T-helper 1 cell (primary cell): Measurements from ENCODE around the gene C2orf72.
A peak's percentile ranks its signal among the peaks of the same experiment; 100 is the strongest.
"Not testable (repeated sequence)": the region's sequence is repeated elsewhere in the genome, so short reads cannot be mapped to it uniquely, and the experiment has no call there.

Experiments
- DNase-seq, 5 donors: peaks; one replicate each; pipeline ENCODE4 v3.0.0-alpha.2; 2012 to 2020

C2orf72 gene

GRCh38 chr2:231047274-231047922 lies 10.1 kb downstream of the C2orf72 start:
- no peak for DNase-seq

DNA sequence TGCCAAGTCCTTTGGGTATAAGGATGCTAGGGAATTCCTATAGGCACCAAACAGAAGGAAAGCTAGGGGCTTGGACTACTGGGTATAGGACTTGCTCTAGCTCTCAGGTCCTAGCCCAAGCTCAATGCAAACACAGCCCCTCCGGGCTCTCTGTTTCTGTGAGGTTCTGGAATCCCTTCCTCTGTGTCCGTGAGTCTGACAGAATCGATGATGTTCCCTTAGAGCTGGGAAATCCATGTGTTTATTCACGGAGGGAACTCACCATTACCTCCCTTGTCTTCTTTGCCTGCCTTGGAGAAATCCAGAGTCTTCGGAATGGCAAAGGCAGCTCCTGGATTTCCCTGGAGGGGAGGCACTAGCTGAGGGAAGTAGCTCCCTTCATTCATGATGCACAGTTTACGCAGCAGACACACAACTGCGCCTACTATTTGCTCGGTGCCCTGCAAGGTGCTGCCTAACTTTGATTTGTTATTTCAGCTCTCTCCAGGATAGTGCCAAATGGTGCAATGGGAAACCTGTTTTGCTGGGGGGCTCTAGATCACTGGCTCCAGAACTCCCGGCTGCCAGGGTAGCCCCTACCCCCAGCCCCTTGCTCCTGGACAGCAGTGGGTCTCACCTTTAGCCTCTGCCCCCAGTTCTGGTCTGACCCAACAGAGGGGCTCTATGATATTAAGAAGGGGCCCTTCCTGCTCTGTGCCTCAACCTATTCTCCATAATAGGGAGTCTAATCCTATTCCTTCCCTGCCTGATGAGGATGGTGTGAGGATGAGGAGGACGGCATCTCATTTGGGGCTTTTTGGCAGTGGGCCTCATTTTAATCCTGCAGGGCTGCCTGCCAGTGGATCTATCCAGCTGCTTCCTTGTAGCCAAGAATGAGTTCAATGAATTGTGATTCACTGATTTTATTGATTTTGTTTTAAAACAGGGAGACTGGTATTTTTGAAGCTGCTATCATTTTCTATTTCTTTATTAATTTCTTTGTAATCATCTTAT lies 10.9 kb downstream of the C2orf72 start:
- no peak for DNase-seq

GRCh38 chr2:231049286-231050017 lies 12.1 kb downstream of the C2orf72 start:
- DNase-seq = no peak

- DNase-seq = no peak
These were observed 12.9 kb downstream of the C2orf72 start for GRCh38 chr2:231050018-231050901.

- no peak for DNase-seq
These were observed 13.8 kb downstream of the C2orf72 start for GRCh38 chr2:231051116-231051515.

- peak; percentile 61 to 88 (median 73) for DNase-seq
These were observed 15.4 kb downstream of the C2orf72 start for GRCh38 chr2:231052494-231053451.

DNA sequence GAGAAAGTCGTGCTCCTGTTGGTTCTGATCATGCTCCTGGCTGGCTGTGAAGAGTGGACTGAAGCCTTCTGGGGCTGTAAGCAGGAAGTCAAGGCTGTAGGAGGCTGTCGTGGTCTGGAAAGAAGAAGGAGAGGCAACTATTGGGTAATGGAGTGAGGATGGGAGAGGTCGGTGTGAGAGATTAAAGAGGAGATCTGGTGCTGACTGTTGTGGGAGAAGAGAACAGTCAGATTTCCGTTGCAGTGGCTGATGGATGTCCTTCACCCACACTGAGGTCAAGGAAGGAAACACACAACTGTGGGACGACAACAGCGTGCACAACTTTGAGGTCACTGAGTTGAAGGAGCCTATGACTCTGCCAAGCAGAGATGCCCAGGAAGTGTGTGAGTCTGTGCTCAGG lies 16.5 kb downstream of the C2orf72 start:
- no peak for DNase-seq

DNA sequence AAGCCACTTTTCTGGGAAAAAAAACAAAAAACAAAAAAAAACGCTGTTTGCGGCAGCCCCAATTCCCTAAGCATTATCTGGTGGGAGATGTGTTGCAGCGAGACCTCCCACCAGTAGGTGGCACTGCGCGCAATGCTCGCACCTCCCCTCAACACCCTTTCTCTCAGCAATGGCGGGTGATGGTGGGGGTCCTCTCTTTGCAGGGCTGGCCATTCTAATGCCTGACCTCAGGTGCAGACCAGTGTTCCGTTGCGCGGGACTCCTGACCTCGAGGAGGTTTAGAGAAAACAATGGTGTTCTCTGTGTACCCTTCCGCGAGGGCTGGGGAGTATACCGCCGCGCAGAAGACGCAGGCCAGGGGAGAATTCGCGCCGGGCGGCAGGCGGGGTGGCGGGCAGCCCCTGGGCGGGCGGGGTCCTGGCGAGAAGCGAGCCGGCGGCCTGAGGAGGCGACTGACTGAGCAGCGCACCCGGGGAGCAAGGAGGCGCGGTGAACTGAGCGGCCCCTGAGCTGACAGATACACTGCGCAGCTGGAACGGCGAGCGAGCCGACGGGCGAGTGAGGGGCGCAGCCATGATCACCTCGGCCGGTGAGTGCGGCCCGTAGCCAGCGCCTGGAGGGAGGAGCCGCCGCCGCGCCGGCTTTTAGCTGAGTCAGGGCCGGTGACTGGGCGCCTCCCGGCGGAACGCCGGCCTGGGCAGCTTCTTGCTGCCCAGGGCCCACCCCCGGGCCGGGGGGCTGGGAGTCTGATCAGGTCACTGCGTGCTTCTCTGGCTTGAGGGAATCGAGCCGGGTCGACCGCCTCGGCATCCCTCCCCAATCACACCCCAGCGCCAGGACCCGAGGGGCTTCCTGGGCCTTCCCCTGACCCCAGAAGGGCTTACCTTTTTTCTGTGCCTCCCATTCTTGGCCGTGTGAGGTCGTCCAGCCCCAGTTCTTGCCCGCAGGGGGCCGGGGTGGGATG lies 19.4 kb downstream of the C2orf72 start, which contains the start of gene PSMD1:
TSS of gene PSMD1 (plus strand) at position 415 of the 964 bp plus-strand sequence. CDS start at position 574, 159 bp downstream.
- DNase-seq = peak; percentile 78 to 93 (median 88)

- DNase-seq = no peak
These were observed 20.3 kb downstream of the C2orf72 start for GRCh38 chr2:231057590-231057989.

GRCh38 chr2:231058761-231059550 lies 21.6 kb downstream of the C2orf72 start:
- no peak for DNase-seq

GRCh38 chr2:231059756-231060155 lies 22.4 kb downstream of the C2orf72 start:
- no peak for DNase-seq

DNA sequence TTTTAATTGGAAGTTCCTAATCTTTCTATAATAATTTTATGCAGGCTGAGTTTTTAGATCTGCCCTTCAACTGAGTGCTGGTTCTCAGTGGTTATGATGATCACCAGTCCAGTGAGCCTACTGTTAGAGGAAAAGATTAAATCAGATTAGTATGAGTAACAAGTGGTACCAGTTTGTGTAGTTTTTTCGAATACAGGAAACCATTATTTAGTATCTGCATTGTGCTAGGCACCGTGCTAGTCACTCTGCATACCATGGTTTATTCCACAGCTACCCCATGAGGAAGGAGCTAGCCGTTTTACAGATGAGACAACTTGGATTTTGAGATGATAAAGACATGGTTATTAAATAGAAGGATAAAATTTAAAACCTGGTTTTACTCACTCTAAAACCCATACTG lies 25.5 kb downstream of the C2orf72 start:
- no peak for DNase-seq

- no peak for DNase-seq
These were observed 26.0 kb downstream of the C2orf72 start for GRCh38 chr2:231063347-231063746.

GRCh38 chr2:231065966-231066365 lies 28.6 kb downstream of the C2orf72 start:
- DNase-seq = no peak

GRCh38 chr2:231067531-231067930 lies 30.2 kb downstream of the C2orf72 start:
- DNase-seq = not testable (repeated sequence)

DNA sequence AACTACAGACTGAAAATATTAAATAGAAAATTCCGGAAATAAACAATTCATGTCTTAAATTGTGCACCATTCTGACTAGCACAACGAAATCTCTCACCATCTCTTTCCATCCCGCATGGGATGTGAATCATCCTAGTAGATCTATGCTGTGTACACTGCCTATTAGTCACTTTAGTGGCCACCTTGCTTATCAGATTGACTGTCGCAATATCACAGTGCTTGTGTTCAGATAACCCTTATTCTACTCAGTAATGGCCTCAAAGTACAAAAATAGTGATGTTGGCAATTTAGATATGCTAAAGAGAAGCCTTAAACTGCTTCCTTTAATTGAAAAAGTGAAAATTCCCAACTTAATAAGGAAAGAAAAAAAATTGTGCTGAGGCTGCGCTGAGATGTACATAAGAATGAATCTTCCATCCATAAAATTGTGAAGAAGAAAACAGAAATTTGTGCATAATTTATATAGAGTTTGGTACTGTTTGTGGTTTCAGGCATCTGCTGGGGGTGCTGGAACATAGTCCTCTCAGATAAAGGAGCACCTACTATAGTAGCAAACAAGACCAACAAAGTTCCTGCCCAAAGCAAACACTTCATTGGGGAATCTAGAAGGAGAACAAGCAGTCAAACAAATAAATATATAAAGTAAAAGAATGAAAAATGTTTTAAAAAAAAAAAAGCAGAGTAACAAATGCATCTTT lies 31.4 kb downstream of the C2orf72 start:
- DNase-seq = peak in 1 of 5 donors; percentile 63

- no peak for DNase-seq
These were observed 32.2 kb downstream of the C2orf72 start for GRCh38 chr2:231069379-231070054.
